H1 (cell line): Measurements from ENCODE around the gene COMT. TPM values are rescaled to one million over a fixed set of nuclear protein-coding genes. Genes with fewer than 3 reads are reported as not detected.

Source experiments
- BACH1 ChIP-seq: IDR thresholded peaks from 2 replicates; pipeline ENCODE4 v1.6.1; 2012; ENCODE audit warnings: low read length, improper control_type of control experiment
- CBX5 ChIP-seq: fragments of 300-800, 300-1000 bp; sonication (generic); IDR thresholded peaks from 2 replicates; pipeline ENCODE4 v1.7.1; 2016; ENCODE audit warnings: antibody characterized with exemption, low read length, low read depth
- JUN ChIP-seq: IDR thresholded peaks from 2 replicates; pipeline ENCODE4 v1.6.1; 2011; ENCODE audit warnings: low read depth, mild to moderate bottlenecking, improper control_type of control experiment, low read length
- MAFK ChIP-seq: IDR thresholded peaks from 2 replicates; pipeline ENCODE4 v1.6.1; 2012; ENCODE audit warnings: low read depth, mild to moderate bottlenecking, improper control_type of control experiment, low read length
- POU5F1 ChIP-seq: IDR thresholded peaks from 2 replicates; pipeline ENCODE4 v1.6.1; 2011; ENCODE audit warnings: low read depth, mild to moderate bottlenecking, low read length, moderate library complexity
- RAD21 ChIP-seq, 2 experiments: IDR thresholded peaks in 1 of 2; conservative IDR thresholded peaks in 1 of 2; 2 replicates each; pipeline ENCODE4 v1.6.1; 2011; ENCODE audit warnings: low read depth in 2 of 2, low read length in 2 of 2, improper control_type of control experiment in 1 of 2, inconsistent platforms in 1 of 2, mild to moderate bottlenecking in 1 of 2, moderate library complexity in 1 of 2
- RBBP5 ChIP-seq: IDR thresholded peaks from 2 replicates; pipeline ENCODE4 v1.7.1; 2012; ENCODE audit warnings: low read depth, mild to moderate bottlenecking, inconsistent platforms, low read length, moderate library complexity, borderline replicate concordance
- RXRA ChIP-seq: IDR thresholded peaks from 2 replicates; pipeline ENCODE4 v1.6.1; 2011; ENCODE audit warnings: low read depth, mild to moderate bottlenecking, low read length, moderate library complexity; ENCODE audit not compliant: insufficient read depth
- SP2 ChIP-seq: IDR thresholded peaks from 2 replicates; pipeline ENCODE4 v1.6.1; 2012; ENCODE audit warnings: mild to moderate bottlenecking, low read length, inconsistent platforms
- polyA plus RNA-seq, 7 experiments: library from polyadenylated mRNA; depleted of rRNA in 3 of 7; stranded (reverse) in 5 of 7; unstranded in 2 of 7; fragments of >200 nt in 5 of 7; fragments of 200-250 nt in 2 of 7; gene quantifications; 1 replicate in 5 of 7; 2 replicates in 1 of 7; 4 replicates in 1 of 7; pipeline versions ENCODE4 v1.2.1 to v1.2.3, GENCODE V29; 2011 to 2013; ENCODE audit warnings: missing spikeins in 2 of 7, mixed read lengths in 2 of 7
- total RNA-seq: library from RNA; stranded (reverse); fragmentation: NEBNext Ultra II Directional; extraction: Animal tissue kit (Norgen Biotek cat#: 25700); gene quantifications from 2 replicates; pipeline ENCODE4 v1.2.1, GENCODE V29; 2021

COMT gene
- total and polyA plus RNA-seq, 2 of the 8 experiments (the other 6 are each of a cell fraction or from before 2014, with no cell fraction given) = 15.2 to 33.7 TPM

DNA sequence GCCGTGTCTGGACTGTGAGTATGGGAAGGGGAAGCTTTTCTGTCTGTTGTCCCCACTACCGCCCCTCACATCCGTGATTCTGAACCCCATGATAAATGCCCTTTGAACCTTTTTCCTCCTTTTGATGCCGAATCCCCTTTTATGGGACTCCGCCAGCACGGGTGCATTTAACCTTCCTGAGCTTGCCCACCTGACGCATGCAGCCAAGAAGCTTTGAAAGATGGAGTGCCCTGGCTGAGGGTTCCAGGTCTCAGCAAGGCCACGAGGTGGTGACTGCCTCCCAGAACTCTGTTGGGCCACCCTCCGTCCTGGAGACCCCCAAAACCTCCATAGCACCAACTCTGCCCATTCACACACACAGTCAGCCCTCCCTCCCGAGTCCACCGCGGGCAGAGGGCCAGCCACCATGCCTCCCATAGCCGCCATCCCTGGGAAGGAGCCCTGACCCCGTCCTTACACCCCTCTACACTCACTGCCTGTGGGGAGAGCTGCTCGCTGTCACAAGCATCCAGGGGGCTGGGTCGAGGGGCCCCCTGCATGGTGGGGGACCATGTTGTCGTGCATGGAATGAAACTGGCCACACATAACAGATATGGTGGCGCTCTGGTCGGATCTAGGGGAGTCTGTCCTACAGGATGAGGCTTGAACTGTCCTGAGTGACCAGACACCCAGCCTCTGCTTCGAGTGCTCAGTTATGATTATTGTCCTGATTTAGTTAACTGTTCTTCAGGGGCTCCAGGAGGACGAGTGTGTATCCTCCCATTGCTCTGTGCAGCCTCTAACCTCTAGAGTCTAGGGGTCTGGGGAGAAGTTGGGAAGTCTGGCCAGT, 822 bp upstream of the COMT start (continued):
- TF ChIP-seq CBX5 (no peak), RBBP5 (no peak), RXRA (no peak), BACH1 (no peak), RAD21 (IDR thresholded peaks at IDR 0.05 in 1 of 2, conservative IDR thresholded peaks at IDR 0.05 in 1 of 2; ENCODE audit: low read depth in 2 of 2, low read length in 2 of 2) (no peak), JUN (no peak), MAFK (no peak), POU5F1 (no peak), SP2 (no peak)
- TF ChIP-seq, all 59 proteins: peak for 0
